DOHH2 (cell line): Measurements from ENCODE around the gene RSPH6A.

ENCODE experiments used
- H3F3A ChIP-seq: fragments of 200-600 bp; sonication (generic), shearing (Covaris generic); 2 replicates; pipeline ENCODE4 v1.6.0; 2016; ENCODE audit warnings: antibody characterized with exemption, mild to moderate bottlenecking; ENCODE audit not compliant: control insufficient read depth, insufficient read depth
- H3K27ac ChIP-seq: fragments of 200-600 bp; sonication (generic); 2 replicates; pipeline ENCODE4 v1.5.1; 2014; ENCODE audit warnings: low read depth, mild to moderate bottlenecking, low read length, moderate library complexity
- H3K27me3 ChIP-seq: fragments of 200-600 bp; sonication (generic); 2 replicates; pipeline ENCODE4 v1.6.1; 2014; ENCODE audit warnings: mild to moderate bottlenecking, low read length, mixed read lengths; ENCODE audit not compliant: control insufficient read depth
- H3K36me3 ChIP-seq: fragments of 200-600 bp; sonication (generic); 2 replicates; pipeline ENCODE4 v1.6.1; 2014; ENCODE audit warnings: mild to moderate bottlenecking, low read length, moderate library complexity, mixed read lengths; ENCODE audit not compliant: control insufficient read depth
- H3K4me1 ChIP-seq: fragments of 200-600 bp; sonication (generic); 2 replicates; pipeline ENCODE4 v1.6.1; 2014; ENCODE audit warnings: mild to moderate bottlenecking, low read length, mixed read lengths; ENCODE audit not compliant: control insufficient read depth
- H3K4me2 ChIP-seq: fragments of 200-600 bp; sonication (generic); 2 replicates; pipeline ENCODE4 v1.6.0; 2014; ENCODE audit warnings: mild to moderate bottlenecking, low read length, moderate library complexity
- H3K4me3 ChIP-seq: fragments of 200-600 bp; sonication (generic); 2 replicates; pipeline ENCODE4 v1.5.1; 2014; ENCODE audit warnings: mild to moderate bottlenecking, low read length, mixed read lengths
- H3K79me2 ChIP-seq: fragments of 200-600 bp; sonication (generic); 2 replicates; pipeline ENCODE4 v1.6.1; 2014; ENCODE audit warnings: mild to moderate bottlenecking, low read length, mixed read lengths; ENCODE audit not compliant: control insufficient read depth
- H3K9me2 ChIP-seq: fragments of 200-600 bp; sonication (generic); replicated peaks from 2 replicates; pipeline ENCODE4 v1.6.1; 2014; ENCODE audit warnings: mild to moderate bottlenecking, low read length, mixed read lengths; ENCODE audit not compliant: control insufficient read depth
- H3K9me3 ChIP-seq: fragments of 200-600 bp; sonication (generic); 2 replicates; pipeline ENCODE4 v1.6.1; 2014; ENCODE audit warnings: antibody characterized with exemption, low read length, mixed read lengths; ENCODE audit not compliant: control insufficient read depth, insufficient read depth
- H4K20me1 ChIP-seq: fragments of 200-600 bp; sonication (generic); 2 replicates; pipeline ENCODE4 v1.6.0; 2014; ENCODE audit warnings: low read depth, mild to moderate bottlenecking, antibody characterized with exemption, low read length, moderate library complexity; ENCODE audit not compliant: control insufficient read depth, insufficient read depth
- CTCF ChIP-seq: fragments of 200-600 bp; sonication (generic); IDR thresholded peaks from one replicate; pipeline ENCODE4 v1.5.1; 2014; ENCODE audit warnings: antibody characterized with exemption, mild to moderate bottlenecking, low read depth, low read length; ENCODE audit not compliant: poor library complexity, severe bottlenecking
- EZH2phosphoT487 ChIP-seq: fragments of 200-600 bp; sonication (generic); IDR thresholded peaks from 2 replicates; pipeline ENCODE4 v1.6.1; 2017; ENCODE audit warnings: borderline replicate concordance, mild to moderate bottlenecking, antibody characterized with exemption, low read length, moderate library complexity, mixed read lengths

Gene RSPH6A

DNA sequence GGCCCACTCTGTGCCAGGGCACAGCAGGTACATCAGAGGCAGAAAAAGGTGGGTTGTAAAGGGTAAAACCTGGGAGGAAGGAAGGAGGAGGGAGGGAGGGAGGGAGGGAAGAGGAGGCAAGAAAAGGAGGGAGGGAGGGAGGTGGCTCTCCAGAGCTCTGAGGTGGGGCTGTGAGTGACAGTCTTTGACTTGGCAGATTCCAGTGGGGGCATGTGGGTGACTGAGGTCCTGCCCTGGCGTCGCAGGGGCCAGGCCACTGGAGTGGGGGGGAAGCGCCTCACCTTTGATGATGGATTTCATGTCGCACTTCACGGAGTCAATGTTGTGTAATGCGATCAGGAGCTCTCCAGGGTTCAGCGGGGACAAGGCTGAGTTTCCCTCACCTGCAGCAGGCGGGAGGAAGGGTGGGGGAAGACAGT lies 6.0 kb upstream of the RSPH6A start:
- H3K4me2 ChIP-seq, result no peak overlapping the region
- no peak for TF ChIP-seq CTCF
- no peak for TF ChIP-seq EZH2phosphoT487
- H4K20me1 ChIP-seq, result peaks cover 5% of the 10 kb centered on the region; the same call in 1 of the 2 replicates
- H3K4me3 ChIP-seq, result no peak overlapping the region
- peaks cover 11% of the 10 kb centered on the region for H3K4me1 ChIP-seq
- no peaks in the 10 kb centered on the region for H3K9me3 ChIP-seq
- no peaks in the 10 kb centered on the region for H3K79me2 ChIP-seq
- peaks cover 63% of the 10 kb centered on the region for H3K36me3 ChIP-seq
- H3K9me2 ChIP-seq, result no peaks in the 10 kb centered on the region
- H3K27me3 ChIP-seq, result no peaks in the 10 kb centered on the region
- no peaks in the 10 kb centered on the region for H3F3A ChIP-seq
- no peak overlapping the region for H3K27ac ChIP-seq

- no peaks in the 10 kb centered on the region for H3K79me2 ChIP-seq
- H3K27me3 ChIP-seq, result no peaks in the 10 kb centered on the region
- no peaks in the 10 kb centered on the region for H3K9me2 ChIP-seq
- H4K20me1 ChIP-seq, result peaks cover 5% of the 10 kb centered on the region; the same call in 1 of the 2 replicates
- H3K4me2 ChIP-seq, result no peak overlapping the region
- H3K9me3 ChIP-seq, result no peaks in the 10 kb centered on the region
- H3K36me3 ChIP-seq, result peaks cover 63% of the 10 kb centered on the region
- no peak for TF ChIP-seq CTCF
- TF ChIP-seq EZH2phosphoT487, result no peak
- no peak overlapping the region for H3K27ac ChIP-seq
- H3K4me3 ChIP-seq, result no peak overlapping the region
- no peaks in the 10 kb centered on the region for H3F3A ChIP-seq
- peaks cover 11% of the 10 kb centered on the region for H3K4me1 ChIP-seq
Observed at GRCh38 chr19:45820413-45821102, 5.5 kb upstream of the RSPH6A start.

DNA sequence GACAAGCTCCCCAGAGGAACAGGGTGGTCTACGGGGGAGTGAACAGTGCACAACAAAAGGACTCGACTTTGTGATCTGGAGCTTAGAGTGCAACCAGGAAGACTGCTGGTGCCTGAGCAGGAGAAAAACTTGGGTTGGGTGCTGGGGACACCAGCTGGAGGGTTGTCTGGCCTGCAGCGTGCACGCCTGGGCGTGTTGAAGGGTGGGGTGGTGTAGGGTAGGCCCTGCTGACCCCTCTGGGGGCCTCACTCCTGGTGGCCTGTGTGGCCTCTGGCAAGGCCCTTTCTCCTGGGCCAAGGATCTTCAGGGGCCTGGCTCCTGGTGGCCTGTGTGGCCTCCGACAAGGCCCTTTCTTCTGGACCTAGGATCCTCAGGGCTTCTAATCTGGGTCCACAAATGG lies 4.7 kb upstream of the RSPH6A start:
- TF ChIP-seq CTCF, result no peak
- TF ChIP-seq EZH2phosphoT487, result no peak

More for the DNA sequence above, 4.7 kb upstream of the RSPH6A start:
- Histone ChIP-seq H3K4me1 (peaks cover 11% of the 10 kb centered on the region), H3K9me3 (no peaks in the 10 kb centered on the region), H3F3A (no peaks in the 10 kb centered on the region), H3K9me2 (no peaks in the 10 kb centered on the region), H4K20me1 (peaks cover 5% of the 10 kb centered on the region; the same call in 1 of the 2 replicates), H3K4me2 (no peak overlapping the region), H3K79me2 (no peaks in the 10 kb centered on the region), H3K4me3 (no peak overlapping the region), H3K36me3 (peaks cover 60% of the 10 kb centered on the region), H3K27ac (no peak overlapping the region), H3K27me3 (no peaks in the 10 kb centered on the region)
